NCI-H2196 (cell line): ENCODE measurements around the gene TAF10.

Experiments
- DNase-seq: peaks from one replicate; lab custom pipeline; 2025; ENCODE audit not compliant: unreplicated experiment; lab: John Stamatoyannopoulos, UW

TAF10 gene

DNA sequence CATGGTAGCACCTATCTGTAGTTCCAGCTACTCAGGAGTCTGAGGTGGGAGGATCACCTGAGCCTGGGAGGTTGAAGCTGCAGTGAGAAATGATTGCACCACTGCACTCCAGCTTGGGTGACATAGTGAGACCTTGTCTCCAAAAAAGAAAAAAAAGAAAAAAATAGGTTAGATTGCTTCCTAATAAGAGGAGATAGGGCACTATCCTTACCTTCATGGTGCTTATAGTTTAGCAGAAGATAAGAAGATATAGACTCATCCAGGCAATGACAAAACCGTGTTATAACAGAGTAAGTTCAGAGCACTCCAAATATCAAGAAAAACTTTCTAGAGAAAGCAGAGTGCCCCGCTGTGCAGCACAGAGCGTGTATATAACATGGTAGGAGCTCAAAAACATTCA is 50.7 kb downstream of the TAF10 start:
- no peak for DNase-seq
